Stimulated activated CD4-positive, alpha-beta T cell treated with anti-CD3 and anti-CD28 coated beads, Interleukin-4, amount 100 ng/mL, for 24 hours (primary cell): ENCODE results near the gene TTBK2.

ENCODE experiments used
- DNase-seq: peaks from one replicate; pipeline ENCODE4 v3.0.0-alpha.2; 2020

The TTBK2 gene

GRCh38 chr15:42724276-42724675, 196.3 kb downstream of the TTBK2 start:
- DNase-seq: no peak

DNA sequence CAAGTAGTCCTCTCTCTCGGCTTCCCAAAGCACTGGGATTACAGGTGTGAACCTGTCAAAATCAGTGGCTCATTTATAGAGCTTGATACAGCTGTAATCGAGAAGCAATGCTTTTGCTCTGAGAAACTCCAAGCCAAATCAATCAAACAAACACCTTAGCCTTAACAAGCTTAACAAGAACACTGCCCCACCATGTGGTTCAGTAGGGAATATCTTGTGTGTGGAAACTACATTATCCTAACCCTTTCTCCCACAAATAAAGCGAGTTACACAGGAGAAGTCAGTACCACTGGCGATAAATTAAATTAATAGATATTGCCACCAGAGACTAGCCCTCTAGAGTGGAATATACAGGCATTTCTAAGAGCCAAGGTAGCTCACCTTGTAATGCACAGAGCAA, 197.5 kb downstream of the TTBK2 start:
- no peak for DNase-seq

DNA sequence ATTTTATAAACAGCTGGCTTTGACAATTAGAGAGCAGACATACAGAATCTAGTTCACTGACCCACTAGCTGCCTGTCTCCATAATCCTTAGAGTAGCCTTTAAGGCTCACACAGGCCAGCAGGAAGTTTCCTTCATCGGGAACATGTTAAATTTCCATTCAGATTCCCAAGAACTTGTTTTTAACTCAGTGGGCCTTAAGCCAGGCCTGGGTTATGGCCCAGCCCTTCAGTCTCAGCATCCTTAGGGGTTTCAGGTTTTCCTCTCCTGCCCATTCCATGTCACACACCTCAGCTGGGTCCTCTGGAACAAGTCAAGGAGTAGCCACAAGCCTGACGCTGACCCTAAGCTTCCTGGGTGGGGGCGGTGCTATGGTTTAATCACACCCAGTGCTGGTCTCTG, 198.7 kb downstream of the TTBK2 start:
- DNase-seq: no peak

DNA sequence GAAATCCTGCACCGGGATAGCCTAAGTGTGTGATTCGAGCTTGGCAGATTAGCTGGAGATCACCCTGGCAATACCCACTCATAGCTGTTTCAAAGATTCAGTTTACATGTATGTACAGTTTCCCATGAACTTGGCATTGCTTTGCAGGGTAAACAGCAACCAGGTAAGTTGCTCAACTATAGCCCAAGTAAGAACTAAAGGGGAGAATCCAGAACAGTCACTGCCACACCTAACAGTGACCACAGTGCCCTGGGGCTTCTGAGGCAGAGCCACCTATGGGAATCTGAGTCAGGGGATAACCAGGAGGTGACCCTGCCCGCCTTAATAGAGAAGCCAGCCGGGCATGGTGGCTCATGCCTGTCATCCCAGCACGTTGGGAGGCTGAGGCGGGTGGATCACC, 199.6 kb downstream of the TTBK2 start:
- DNase-seq: no peak

DNA sequence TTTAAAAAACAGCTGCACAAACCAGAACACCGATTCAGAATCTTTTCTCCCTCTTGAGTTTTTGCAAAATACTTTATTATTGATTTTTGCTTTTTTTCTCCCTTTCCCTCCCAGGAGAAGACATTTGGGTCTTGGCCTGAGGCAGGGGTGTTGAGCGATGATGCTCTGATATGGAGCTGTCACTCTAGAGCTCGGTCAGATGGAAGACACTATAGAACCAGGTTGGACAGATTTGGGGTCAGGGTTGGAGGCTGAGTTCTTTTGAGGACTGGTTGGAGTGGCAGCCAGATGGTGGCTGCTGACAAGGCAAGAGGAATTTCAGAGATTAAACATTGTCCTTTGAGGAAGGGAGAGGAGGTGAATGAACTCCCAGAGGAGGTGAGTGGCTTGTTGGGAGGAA, 200.5 kb downstream of the TTBK2 start:
- DNase-seq: no peak

DNA sequence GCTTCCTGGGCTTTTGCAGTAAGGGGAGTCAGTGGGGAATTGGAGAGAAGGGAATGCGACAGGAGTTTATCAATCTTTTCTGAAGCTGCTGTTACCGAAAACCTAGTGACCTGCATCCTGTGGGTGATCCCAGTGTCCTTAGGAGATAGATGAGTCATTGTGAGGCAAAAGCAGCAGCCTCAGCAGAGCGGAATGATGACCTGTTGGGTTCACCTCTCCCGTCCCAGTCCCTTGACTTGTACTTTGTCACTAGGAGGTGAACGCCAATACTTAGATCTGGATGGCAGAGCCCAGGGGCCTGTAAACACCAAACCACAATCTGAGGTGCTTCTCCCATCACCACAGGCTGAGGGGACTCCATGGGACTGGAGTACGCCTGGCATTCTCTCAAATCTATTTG, 201.5 kb downstream of the TTBK2 start:
- DNase-seq: no peak

DNA sequence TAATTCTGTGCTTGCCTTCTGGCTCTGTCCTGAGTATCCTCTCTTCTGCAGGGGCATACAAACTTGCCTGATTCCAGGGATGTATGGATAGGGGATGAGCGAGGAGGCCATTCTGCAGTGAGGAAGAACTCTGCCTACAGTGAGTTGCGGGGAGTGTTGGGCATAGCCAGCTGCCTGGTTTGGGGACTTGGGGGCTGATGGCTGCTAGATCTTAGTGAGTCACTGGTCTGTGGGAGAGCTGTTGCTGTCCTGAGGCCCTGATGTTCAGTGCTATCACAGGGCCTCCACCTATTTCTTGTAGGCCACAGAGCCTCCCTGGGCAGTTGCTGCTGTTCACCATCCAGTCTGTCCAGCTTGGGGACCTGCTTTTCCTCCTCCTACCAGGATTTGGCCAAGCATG, 204.0 kb downstream of the TTBK2 start:
- no peak for DNase-seq

DNA sequence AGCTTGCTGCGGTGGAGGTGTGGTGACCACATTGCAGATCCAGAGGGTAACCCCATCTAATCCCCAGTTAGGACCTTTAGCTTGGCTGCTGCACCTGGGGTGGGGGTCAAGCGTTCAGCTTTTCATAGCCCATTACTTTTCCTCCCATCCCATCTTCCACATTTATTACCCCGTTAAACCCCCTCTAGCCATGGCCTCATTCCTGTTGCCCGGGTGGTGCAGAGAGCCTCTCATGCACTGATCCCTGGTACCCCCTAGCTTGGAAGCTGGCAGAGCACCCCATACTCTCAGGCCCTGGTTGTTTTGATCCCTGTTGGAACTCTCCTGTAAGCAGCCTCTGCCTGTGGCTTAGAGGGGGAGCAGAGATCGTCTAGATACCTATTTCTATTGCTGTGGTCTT, 204.5 kb downstream of the TTBK2 start:
- DNase-seq: no peak

DNA sequence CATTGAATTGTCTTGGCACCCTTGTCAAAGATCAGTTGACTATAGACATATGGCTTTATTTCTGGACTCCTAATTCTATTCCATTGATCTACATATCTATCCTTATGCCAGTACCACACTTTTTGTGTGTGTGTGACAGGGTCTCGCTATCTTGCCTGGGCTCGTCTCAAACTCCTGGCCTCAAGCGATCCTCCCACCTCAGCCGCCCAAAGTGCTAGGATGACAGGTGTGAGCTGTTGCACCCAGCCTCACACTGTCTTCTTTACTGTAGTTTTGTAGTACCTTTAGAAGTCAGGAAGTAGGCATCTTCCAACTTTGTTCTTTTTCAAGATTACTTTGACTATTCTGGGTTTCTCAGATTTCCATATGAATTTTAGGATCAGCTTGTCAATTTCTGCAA, 208.0 kb downstream of the TTBK2 start:
- no peak for DNase-seq

- no peak for DNase-seq
Measured at GRCh38 chr15:42711746-42712145, 208.8 kb downstream of the TTBK2 start.

DNA sequence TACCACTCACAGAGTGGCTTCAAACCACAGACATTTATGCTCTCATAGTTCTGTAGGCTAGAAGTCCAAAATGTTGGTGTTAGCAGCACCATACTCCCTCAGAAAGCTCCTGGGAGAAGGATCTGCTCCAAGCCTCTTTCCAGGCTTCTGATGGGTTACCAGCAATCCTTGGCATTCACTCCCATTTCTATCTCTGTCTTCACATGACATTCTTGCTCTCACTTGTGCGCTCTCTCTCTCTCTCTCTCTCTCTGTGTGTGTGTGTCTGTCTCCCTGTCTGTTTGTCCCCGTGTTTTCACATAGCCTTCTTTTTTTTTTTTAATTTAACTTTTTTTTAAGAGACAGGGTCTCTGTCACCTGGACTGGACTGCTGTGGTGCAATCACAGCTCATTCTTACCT, 209.9 kb downstream of the TTBK2 start:
- DNase-seq: no peak

DNA sequence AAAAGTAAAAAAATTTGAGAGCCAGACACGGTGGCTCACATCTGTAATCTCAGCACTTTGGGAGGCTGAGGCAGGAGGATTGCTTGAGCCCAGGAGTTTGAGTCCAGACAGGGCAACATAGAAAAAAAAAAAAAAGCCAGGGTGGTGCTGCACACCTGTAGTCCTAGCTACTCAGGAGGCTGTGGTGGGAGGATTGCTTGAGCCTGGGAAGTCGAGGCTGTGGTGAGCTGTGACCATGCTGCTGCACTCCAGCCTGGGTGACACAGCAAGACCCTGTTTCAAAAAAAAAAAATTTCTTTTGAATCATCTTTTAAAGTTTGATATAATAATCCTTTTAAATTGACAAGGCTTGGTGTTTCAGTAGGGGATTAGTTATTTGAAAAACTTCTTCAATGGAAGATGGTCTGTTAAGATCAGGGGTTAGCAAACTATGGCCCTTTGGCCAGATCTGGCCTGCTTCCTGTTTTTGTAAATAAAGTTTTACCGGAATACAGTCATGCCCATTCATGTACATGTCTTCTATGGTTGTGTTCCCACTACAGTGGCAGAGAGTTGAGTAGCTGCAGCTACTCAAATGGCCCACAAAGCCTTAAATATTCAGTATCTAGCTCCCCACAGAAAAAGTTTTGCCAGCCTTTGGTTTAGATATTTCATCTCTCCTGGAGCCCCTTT, 212.6 kb downstream of the TTBK2 start:
- no peak for DNase-seq

GRCh38 chr15:42707068-42707467, 213.5 kb downstream of the TTBK2 start:
- no peak for DNase-seq

GRCh38 chr15:42705336-42705735, 215.2 kb downstream of the TTBK2 start:
- no peak for DNase-seq

DNA sequence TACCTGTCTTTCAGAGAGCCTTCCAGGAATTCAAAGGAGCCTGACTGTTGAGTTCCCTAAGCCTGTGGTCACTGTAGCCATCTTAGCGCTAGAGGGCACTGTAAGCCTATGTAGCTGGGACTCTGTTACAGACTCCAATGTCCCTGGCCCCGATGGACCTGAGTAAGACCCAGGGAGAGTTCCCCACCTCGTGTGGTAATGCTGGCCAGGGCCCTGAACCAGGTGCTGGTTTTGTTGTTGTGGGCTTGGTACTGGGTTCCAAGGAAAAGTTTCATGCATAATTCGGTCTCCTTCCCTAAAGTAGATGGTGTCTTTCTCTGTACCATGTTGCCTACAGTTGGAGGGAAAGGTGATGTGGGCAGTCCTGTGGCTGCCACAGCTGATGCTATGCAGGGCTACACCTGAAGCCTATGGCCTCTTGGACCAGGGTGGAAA, 216.1 kb downstream of the TTBK2 start:
- peak; percentile 69 for DNase-seq

DNA sequence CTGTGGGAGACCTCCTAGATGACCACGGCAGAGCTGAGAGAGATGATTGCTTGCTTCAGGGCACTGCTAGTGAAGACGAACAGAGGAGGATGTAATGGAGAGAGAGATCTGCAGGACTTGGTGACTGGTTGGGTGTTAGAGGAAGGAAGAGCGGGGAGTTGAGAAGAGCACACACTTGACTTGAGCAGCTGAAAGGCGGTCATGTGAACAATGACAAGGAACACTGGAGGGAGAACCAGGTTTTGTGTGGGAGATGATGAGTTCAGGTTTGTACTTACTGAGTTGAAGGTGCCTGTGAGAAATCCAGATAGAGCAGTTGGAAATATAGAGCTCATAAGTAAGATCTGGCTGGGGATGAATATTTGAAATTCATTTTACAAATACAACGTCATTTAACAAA, 224.0 kb downstream of the TTBK2 start:
- DNase-seq: no peak

DNA sequence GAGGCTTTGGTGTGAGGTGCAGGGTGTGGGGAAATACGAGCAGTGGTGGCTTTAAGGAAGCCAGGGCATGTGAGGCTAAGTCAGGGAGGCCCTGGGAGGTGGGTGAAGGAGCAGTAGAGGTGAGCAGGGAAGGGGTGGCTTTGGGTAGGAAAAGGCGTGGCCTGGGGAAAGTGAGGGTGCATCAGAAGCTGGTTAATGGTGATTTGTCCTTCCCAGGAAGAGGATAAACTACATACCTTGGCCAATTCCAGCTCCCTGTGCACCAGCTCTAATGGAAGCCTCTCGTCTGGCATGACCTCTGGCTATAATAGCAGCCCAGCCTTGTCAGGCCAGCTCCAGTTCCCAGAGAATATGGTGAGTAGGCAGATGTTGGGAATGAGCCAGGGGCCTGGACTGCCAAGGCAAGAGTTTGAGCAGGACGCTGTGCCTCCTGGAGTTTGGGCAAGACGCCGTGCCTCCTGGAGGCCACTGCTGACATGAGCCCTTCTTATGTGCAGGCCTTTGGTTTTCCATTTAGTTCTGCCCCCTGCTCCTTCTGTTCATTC, 225.0 kb downstream of the TTBK2 start:
- DNase-seq: no peak

DNA sequence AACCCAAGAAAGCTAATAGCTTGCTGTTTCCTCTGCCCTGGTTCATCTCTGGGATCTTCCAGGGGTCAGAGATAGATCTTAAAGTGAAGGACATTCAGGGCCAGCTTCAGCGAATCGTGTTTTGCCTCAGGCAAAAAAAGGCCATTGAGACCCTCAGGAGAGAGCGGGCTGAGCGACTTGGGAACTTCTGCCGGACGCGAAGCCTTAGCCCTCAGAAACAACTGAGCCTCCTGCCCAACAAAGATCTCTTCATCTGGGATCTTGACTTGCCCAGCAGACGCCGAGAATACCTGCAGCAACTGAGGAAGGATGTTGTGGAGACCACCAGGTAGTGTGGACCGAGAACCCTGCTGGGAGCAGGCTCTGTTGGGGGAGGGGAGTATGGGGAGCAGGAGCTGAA, 226.2 kb downstream of the TTBK2 start:
- DNase-seq: no peak

GRCh38 chr15:42693942-42694341, 226.6 kb downstream of the TTBK2 start:
- DNase-seq: no peak

- no peak for DNase-seq
Measured at GRCh38 chr15:42693496-42693895, 227.1 kb downstream of the TTBK2 start.

DNA sequence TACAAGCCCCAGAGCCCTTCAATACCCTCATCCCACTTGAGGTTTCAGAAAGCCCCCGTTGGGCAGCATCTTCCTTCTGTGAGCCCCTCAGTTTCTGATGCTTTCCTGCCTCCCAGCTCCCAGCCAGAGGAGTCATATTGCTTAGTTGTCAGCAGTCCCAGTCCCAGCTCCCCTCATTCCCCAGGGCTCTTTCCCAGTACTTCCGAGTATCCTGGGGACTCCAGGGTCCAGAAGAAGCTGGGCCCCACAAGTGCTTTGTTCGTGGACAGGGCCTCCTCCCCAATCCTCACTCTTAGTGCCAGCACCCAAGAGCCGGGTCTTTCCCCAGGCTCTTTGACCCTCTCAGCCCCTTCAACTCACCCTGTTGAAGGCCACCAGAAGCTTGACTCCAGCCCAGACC, 227.6 kb downstream of the TTBK2 start:
- DNase-seq: no peak

DNA sequence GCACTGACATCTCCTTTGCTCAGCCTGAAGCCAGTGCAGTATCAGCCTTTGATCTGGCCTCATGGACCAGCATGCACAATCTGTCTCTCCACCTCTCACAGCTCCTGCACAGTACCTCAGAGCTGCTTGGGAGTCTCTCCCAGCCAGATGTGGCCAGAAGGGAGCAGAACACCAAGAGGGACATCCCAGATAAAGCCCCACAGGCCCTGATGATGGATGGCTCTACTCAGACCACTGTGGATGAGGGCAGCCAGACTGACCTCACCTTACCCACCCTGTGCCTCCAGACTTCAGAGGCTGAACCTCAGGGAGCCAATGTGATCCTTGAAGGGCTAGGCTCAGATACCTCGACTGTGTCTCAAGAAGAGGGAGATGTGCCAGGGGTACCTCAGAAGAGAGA, 228.0 kb downstream of the TTBK2 start:
- DNase-seq: no peak

DNA sequence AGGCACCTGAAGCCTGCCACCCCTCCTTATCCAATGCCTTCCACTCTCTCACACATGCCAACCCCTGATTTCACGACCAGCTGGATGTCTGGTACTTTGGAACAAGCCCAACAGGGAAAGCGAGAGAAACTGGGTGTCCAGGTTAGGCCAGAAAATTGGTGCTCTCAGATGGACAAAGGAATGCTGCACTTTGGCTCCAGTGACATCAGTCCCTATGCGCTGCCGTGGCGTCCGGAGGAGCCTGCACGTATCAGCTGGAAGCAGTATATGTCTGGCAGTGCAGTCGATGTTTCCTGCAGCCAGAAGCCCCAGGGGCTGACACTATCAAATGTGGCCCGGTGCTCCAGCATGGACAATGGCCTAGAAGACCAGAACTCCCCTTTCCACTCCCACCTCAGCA, 228.8 kb downstream of the TTBK2 start:
- DNase-seq: no peak

DNA sequence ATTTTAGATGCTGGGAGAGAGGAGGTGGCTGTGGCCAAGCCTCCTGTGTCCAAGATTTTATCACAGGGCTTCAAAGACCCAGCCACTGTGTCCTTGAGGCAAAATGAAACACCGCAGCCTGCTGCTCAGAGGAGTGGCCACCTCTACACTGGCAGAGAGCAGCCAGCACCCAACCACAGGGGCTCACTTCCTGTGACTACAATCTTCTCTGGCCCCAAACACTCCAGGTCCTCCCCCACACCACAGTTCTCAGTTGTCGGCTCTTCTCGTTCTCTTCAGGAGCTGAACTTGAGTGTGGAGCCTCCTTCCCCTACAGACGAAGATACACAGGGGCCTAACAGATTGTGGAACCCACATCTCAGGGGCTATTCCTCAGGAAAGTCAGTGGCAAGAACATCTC, 229.3 kb downstream of the TTBK2 start:
- no peak for DNase-seq
